ENCODE measurements around the gene DNAJC8. TPM values are rescaled to one million over a fixed set of nuclear protein-coding genes. Genes with fewer than 3 reads are reported as not detected.

Gene DNAJC8
- total and polyA plus RNA-seq, 2 of the 8 experiments (the other 6 are each of a cell fraction or from before 2014, with no cell fraction given) = 116 to 134 TPM

DNA sequence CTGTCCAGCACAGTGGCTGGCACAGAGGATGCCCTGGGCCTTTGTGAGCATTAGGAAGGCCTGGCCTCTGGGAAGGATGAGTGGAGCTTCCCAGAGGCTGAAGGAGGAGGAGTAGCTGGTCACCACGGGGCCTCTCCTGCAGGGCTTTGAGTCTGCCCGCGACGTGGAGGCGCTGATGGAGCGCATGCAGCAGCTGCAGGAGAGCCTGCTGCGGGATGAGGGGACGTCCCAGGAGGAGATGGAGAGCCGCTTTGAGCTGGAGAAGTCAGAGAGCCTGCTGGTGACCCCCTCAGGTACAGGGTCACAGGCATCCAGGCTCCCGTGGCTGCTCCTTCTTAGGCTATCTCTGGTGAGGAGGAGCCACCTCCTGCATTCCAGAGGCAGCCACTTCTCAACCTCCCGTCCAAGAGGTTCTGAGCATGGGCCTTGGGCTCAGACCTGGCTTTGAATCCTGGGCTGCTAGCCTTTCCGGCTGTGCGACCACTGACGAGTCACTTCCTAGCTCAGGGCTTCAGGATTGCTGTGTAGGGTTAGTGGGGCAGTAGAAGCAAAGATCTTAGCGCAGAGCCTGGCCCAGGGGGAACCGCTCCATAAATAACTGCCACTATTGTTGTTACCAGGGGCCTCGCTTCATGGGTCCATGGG lies 40.5 kb upstream of the DNAJC8 start:
- H3K36me3 ChIP-seq (ENCODE audit: control insufficient read depth in 2 of 4, insufficient read depth in 4 of 4, low read length in 3 of 4) = peaks cover 16 to 75% (median 32%) of the 10 kb centered on the region in 4 experiments
- H2BK12ac ChIP-seq (ENCODE audit: low read depth, low read length) = no peak overlapping the region
- POLR2A ChIA-PET (ENCODE audit: partially characterized antibody) = interaction anchor here (1.0 to 20.8 kb wide), 8 partner anchors 8 to 311 kb away, joined by 3 to 324 read pairs (median 4); partner anchors contain the start of genes ATP5IF1 and SESN2
- H3K4ac ChIP-seq (replicated peaks; ENCODE audit: insufficient read length, low read depth, low read length) = no peak overlapping the region
- no peak overlapping the region for H2BK20ac ChIP-seq (ENCODE audit: low read length)
- no peak overlapping the region for H2BK120ac ChIP-seq (replicated peaks; ENCODE audit: low read depth, low read length)
- WGBS, 2 experiments (ENCODE audit: extremely low coverage in 1 of 2, insufficient coverage in 1 of 2, insufficient read length in 1 of 2, insufficient replicate concordance in 2 of 2, low coverage in 1 of 2, low lambda C conversion rate in 2 of 2, missing lambda C conversion rate in 1 of 2) = 94% methylated on average over 17 of the region's 17 CpGs; no CpG with 5 or more reads in 1 of the 2 experiments
- H2BK15ac ChIP-seq (ENCODE audit: low read length) = no peak overlapping the region
- no peak overlapping the region for H3K14ac ChIP-seq (ENCODE audit: insufficient read length)
- H3K4me2 ChIP-seq (ENCODE audit: insufficient read depth in 1 of 2, low read depth in 2 of 2, low read length in 2 of 2) = no peak overlapping the region
- H2BK5ac ChIP-seq (ENCODE audit: low read depth, low read length) = no peak overlapping the region
- H3K23ac ChIP-seq (ENCODE audit: insufficient read length) = no peak overlapping the region
- no peak overlapping the region for H2AFZ ChIP-seq (ENCODE audit: low read length)
- no peaks in the 10 kb centered on the region for H3K27me3 ChIP-seq (replicated peaks in 1 of 4; ENCODE audit: control insufficient read depth in 3 of 4, extremely low read depth in 1 of 4, insufficient read depth in 3 of 4, low read length in 3 of 4)
- no peak overlapping the region for H3K56ac ChIP-seq (replicated peaks; ENCODE audit: insufficient read length, low read depth, low read length)
- FAIRE-seq = no peak
- CTCF ChIA-PET (ENCODE audit: partially characterized antibody) = interaction anchor here (0.5 to 2.9 kb wide), 3 partner anchors 15 to 206 kb away, joined by 3 to 15 read pairs (median 4); no protein-coding TSS in a partner anchor
- DNase-seq (ENCODE audit: low read depth in 1 of 2, low spot score in 2 of 2) = no peak
- H3K9me3 ChIP-seq (ENCODE audit: insufficient read depth in 2 of 2, low read depth in 1 of 2, low read length in 1 of 2) = no peaks in the 10 kb centered on the region
- no peak overlapping the region for H3K4me3 ChIP-seq (ENCODE audit: extremely low read depth in 1 of 4, insufficient read depth in 2 of 4, low read depth in 3 of 4, low read length in 4 of 4)
- no peak overlapping the region for H3K27ac ChIP-seq (ENCODE audit: low read depth, low read length)
- no peaks in the 10 kb centered on the region for H3K4me1 ChIP-seq (replicated peaks in 1 of 4; ENCODE audit: control insufficient read depth in 3 of 4, insufficient read depth in 4 of 4, low read length in 3 of 4)
- H3K9ac ChIP-seq (replicated peaks in 1 of 4; ENCODE audit: extremely low read depth in 1 of 4, low read depth in 3 of 4, low read length in 3 of 4) = no peak overlapping the region
- H4K91ac ChIP-seq (replicated peaks; ENCODE audit: insufficient read length, low read length) = no peak overlapping the region
- H4K5ac ChIP-seq (ENCODE audit: insufficient read length, low read depth, low read length) = no peak overlapping the region
- no peak overlapping the region for H2AK5ac ChIP-seq (ENCODE audit: low read depth, low read length)
- peaks cover 3% of the 10 kb centered on the region; the same call in 1 of the 2 replicates for H3K79me1 ChIP-seq (ENCODE audit: low read depth, low read length)
- H3K23me2 ChIP-seq (ENCODE audit: low read depth, low read length) = no peaks in the 10 kb centered on the region
- peaks cover 0 to 29% of the 10 kb centered on the region in 2 experiments; a peak in 2 of 4 replicates for H3K79me2 ChIP-seq (ENCODE audit: control insufficient read depth in 1 of 2, insufficient read depth in 2 of 2, low read length in 2 of 2)
- H3K18ac ChIP-seq (ENCODE audit: extremely low read depth, low read length) = no peak overlapping the region
- peaks cover 3 to 9% of the 10 kb centered on the region in 2 experiments for H4K20me1 ChIP-seq (replicated peaks in 1 of 2; ENCODE audit: control insufficient read depth in 1 of 2, insufficient read depth in 2 of 2, low read length in 2 of 2)
- H4K8ac ChIP-seq (ENCODE audit: extremely low read depth, insufficient read depth, low read length) = peak overlapping the region; percentile 59; the same call in 1 of the 2 replicates
- TF ChIP-seq PHF8 (conservative IDR thresholded peaks at IDR 0.05; ENCODE audit: low read depth, low read length) (no peak), USF2 (IDR thresholded peaks at IDR 0.05; ENCODE audit: low read length) (no peak), KDM5A (IDR thresholded peaks at IDR 0.05; ENCODE audit: low read length) (no peak), RNF2 (IDR thresholded peaks at IDR 0.05; ENCODE audit: borderline replicate concordance, low read depth, low read length, missing control alignments, poor library complexity, severe bottlenecking) (no peak), RXRA (IDR thresholded peaks at IDR 0.05; ENCODE audit: insufficient read depth, low read depth, low read length) (no peak), YY1 (IDR thresholded peaks at IDR 0.05; ENCODE audit: low read depth, low read length) (no peak), CBX5 (IDR thresholded peaks at IDR 0.05; ENCODE audit: low read depth, low read length) (no peak)
- TF ChIP-seq, protein P1, sequence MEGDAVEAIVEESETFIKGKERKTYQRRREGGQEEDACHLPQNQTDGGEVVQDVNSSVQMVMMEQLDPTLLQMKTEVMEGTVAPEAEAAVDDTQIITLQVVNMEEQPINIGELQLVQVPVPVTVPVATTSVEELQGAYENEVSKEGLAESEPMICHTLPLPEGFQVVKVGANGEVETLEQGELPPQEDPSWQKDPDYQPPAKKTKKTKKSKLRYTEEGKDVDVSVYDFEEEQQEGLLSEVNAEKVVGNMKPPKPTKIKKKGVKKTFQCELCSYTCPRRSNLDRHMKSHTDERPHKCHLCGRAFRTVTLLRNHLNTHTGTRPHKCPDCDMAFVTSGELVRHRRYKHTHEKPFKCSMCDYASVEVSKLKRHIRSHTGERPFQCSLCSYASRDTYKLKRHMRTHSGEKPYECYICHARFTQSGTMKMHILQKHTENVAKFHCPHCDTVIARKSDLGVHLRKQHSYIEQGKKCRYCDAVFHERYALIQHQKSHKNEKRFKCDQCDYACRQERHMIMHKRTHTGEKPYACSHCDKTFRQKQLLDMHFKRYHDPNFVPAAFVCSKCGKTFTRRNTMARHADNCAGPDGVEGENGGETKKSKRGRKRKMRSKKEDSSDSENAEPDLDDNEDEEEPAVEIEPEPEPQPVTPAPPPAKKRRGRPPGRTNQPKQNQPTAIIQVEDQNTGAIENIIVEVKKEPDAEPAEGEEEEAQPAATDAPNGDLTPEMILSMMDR (IDR thresholded peaks at IDR 0.05; ENCODE audit: control extremely low read depth in 1 of 3, insufficient read depth in 1 of 3, low read depth in 1 of 3, low read length in 3 of 3) = no peak
